K562 (cell line): ENCODE data around the gene NOL4L. TPM values are rescaled to one million over a fixed set of nuclear protein-coding genes. Genes with fewer than 3 reads are reported as not detected.

Experiments
- CEBPZ ChIP-seq: fragments of 150-350 bp; IDR thresholded peaks from 2 replicates; pipeline ENCODE4 v1.6.1; 2014; ENCODE audit warnings: low read depth, mild to moderate bottlenecking, low read length, borderline replicate concordance
- DLX4 ChIP-seq: fragments of 250-450 bp; sonication (Bioruptor Pico); IDR thresholded peaks from 2 replicates; pipeline ENCODE4 v1.6.1; 2021; ENCODE audit warnings: mild to moderate bottlenecking
- PHTF2 ChIP-seq: fragments of 250-450 bp; sonication (Bioruptor Pico); IDR thresholded peaks from 2 replicates; pipeline ENCODE4 v1.5.0; 2021; ENCODE audit warnings: mild to moderate bottlenecking
- SP2 ChIP-seq: IDR thresholded peaks from 2 replicates; pipeline ENCODE4 v1.6.1; 2011; ENCODE audit warnings: mild to moderate bottlenecking, low read depth, low read length, moderate library complexity; ENCODE audit not compliant: poor library complexity, severe bottlenecking; ENCODE audit errors: extremely low read depth
- THRAP3 ChIP-seq: fragments of 450-650 bp; IDR thresholded peaks from 2 replicates; pipeline ENCODE4 v1.6.1; 2016; ENCODE audit warnings: mild to moderate bottlenecking, inconsistent platforms, borderline replicate concordance
- TSHZ1 ChIP-seq: fragments of 250-450 bp; sonication (Bioruptor Pico); IDR thresholded peaks from 2 replicates; pipeline ENCODE4 v1.4.0; 2020; ENCODE audit warnings: mild to moderate bottlenecking, moderate library complexity
- ZBTB11 ChIP-seq, 3 experiments: fragments of 200-800 bp in 1 of 3; fragments of 250-450 bp in 1 of 3; fragments of 450-650 bp in 1 of 3; sonication (Bioruptor Pico) in 1 of 3; sonication (Bioruptor generic) in 1 of 3; formaldehyde crosslinking in 1 of 3; IDR thresholded peaks; 2 replicates each; pipeline versions ENCODE4 v1.6.1 to v1.8.0; 2016 to 2022; ENCODE audit warnings: mild to moderate bottlenecking in 2 of 3, missing genetic modification characterization in 2 of 3, missing compliant biosample characterization in 1 of 3, moderate library complexity in 1 of 3
- polyA plus RNA-seq, 8 experiments: library from polyadenylated mRNA; depleted of rRNA in 4 of 8; stranded (reverse) in 5 of 8; unstranded in 3 of 8; fragments of >200 nt; fragmentation: Nextera tagmentation in 2 of 8; fragmentation: Illumina TruSeq in 1 of 8; extraction: Ambion mirVana in 2 of 8; extraction: Trizol in 1 of 8; gene quantifications; 2 replicates each; pipeline versions ENCODE4 v1.2.1 to v1.2.3, GENCODE V29; 2011 to 2014; ENCODE audit warnings: inconsistent platforms in 1 of 8, missing spikeins in 1 of 8
- total RNA-seq, 7 experiments: library from RNA; depleted of rRNA in 6 of 7; stranded (reverse); fragments of >200 nt in 6 of 7; fragmentation: Illumina TruSeq in 2 of 7; extraction: Trizol in 2 of 7; gene quantifications; 2 replicates each; pipeline versions ENCODE4 v1.2.1 to v1.2.3, GENCODE V29; 2011 to 2021; ENCODE audit warnings: low replicate concordance in 1 of 7

NOL4L gene
- total and polyA plus RNA-seq, 9 of the 15 experiments (the other 6 are each of a cell fraction or from before 2014, with no cell fraction given), result 5.1 to 36.2 (median 13.6) TPM

- TF ChIP-seq SP2 (no peak), THRAP3 (no peak), DLX4 (CRISPR knock-in tag) (no peak), TSHZ1 (CRISPR knock-in tag) (no peak), PHTF2 (no peak), ZBTB11 (CRISPR knock-in tag; IDR thresholded peaks at IDR 0.05) (no peak), CEBPZ (no peak)
These were observed 124.9 kb downstream of the NOL4L start (continued) for GRCh38 chr20:32460231-32460630.
